Cardiac fibroblast (primary cell): Measurements from ENCODE around the gene KNOP1.
"Not testable (repeated sequence)": the region's sequence is repeated elsewhere in the genome, so short reads cannot be mapped to it uniquely, and the experiment has no call there.

Experiments used
- DNase-seq, 2 donors: peaks; one replicate each; pipeline versions ENCODE4 v3.0.0 to v3.0.0-alpha.2; 2010; ENCODE audit warnings: low read depth in 2 of 2
- H3K4me3 ChIP-seq, 2 donors: replicated peaks in 1 of 2; 1 replicate in 1 of 2; 2 replicates in 1 of 2; pipeline ENCODE4 v1.5.1; 2011; ENCODE audit warnings: low read depth in 2 of 2, low read length in 2 of 2, mild to moderate bottlenecking in 2 of 2, moderate library complexity in 1 of 2
- CTCF ChIP-seq: IDR thresholded peaks from one replicate; pipeline ENCODE4 v1.5.1; 2011; ENCODE audit warnings: low read depth, mild to moderate bottlenecking, low read length, inconsistent platforms

Gene KNOP1

GRCh38 chr16:19722269-19722952 is 4.4 kb upstream of the KNOP1 start:
- H3K4me3 ChIP-seq = no peak overlapping the region
- DNase-seq = no peak
- TF ChIP-seq CTCF = no peak

GRCh38 chr16:19718624-19718965 is 568 bp upstream of the KNOP1 start:
- peak overlapping the region; percentile 93 to 97 for H3K4me3 ChIP-seq
- TF ChIP-seq CTCF = no peak
- DNase-seq = no peak

- no peak for TF ChIP-seq CTCF
- DNase-seq = no peak
- peak overlapping the region; percentile 93 to 97 for H3K4me3 ChIP-seq
These were observed 713 bp downstream of the KNOP1 start for GRCh38 chr16:19717314-19717713.

GRCh38 chr16:19716728-19717127 is 1.3 kb downstream of the KNOP1 start:
- peak overlapping the region; percentile 93 to 97 for H3K4me3 ChIP-seq
- not testable (repeated sequence) for DNase-seq

GRCh38 chr16:19716183-19716582 is 1.8 kb downstream of the KNOP1 start:
- TF ChIP-seq CTCF = no peak
- no peak for DNase-seq
- H3K4me3 ChIP-seq = no peak overlapping the region

- TF ChIP-seq CTCF = no peak
- no peak for DNase-seq
These were observed 2.5 kb downstream of the KNOP1 start for GRCh38 chr16:19715566-19715965.

GRCh38 chr16:19713697-19714096 is 4.3 kb downstream of the KNOP1 start:
- no peak overlapping the region for H3K4me3 ChIP-seq
- no peak for DNase-seq
- no peak for TF ChIP-seq CTCF

More at GRCh38 chr16:19715566-19715965, 2.5 kb downstream of the KNOP1 start:
- H3K4me3 ChIP-seq = no peak overlapping the region
